HepG2 (cell line): ENCODE results near the gene ARPC5. TPM values are rescaled to one million over a fixed set of nuclear protein-coding genes. Genes with fewer than 3 reads are reported as not detected.

Experiments used
- polyA plus RNA-seq, 8 experiments: library from polyadenylated mRNA; depleted of rRNA in 3 of 8; stranded (reverse) in 7 of 8; unstranded in 1 of 8; fragments of >200 nt; fragmentation: Illumina TruSeq in 4 of 8; extraction: Trizol in 4 of 8; gene quantifications; 2 replicates each; pipeline versions ENCODE4 v1.2.1 to v1.2.3, GENCODE V29; 2011 to 2016; ENCODE audit warnings: low read depth in 4 of 8, missing spikeins in 1 of 8, mixed read lengths in 1 of 8; ENCODE audit not compliant: insufficient read depth in 1 of 8
- total RNA-seq, 5 experiments: library from RNA; depleted of rRNA; stranded (reverse); fragments of >200 nt; fragmentation: Illumina TruSeq; extraction: Trizol; gene quantifications; 2 replicates each; pipeline ENCODE4 v1.2.3, GENCODE V29; 2016; ENCODE audit warnings: low read depth in 1 of 5

Gene ARPC5
- total and polyA plus RNA-seq, 2 of the 13 experiments (the other 11 are each of a cell fraction or from before 2014, with no cell fraction given): 48.4 to 106 TPM

Other genes with a start within 250 kb of the ARPC5 start
- gene NMNAT2, start 217.4 kb downstream of the ARPC5 start, total RNA-seq (2016; rRNA removed; fragmentation: Illumina TruSeq; extraction: Trizol): not detected in 2 replicates
- gene NMNAT2, start 217.4 kb downstream of the ARPC5 start, polyA plus RNA-seq (2011; rRNA removed): not detected in 2 replicates
- gene SMG7, start 163.3 kb downstream of the ARPC5 start, total RNA-seq (2016; rRNA removed; fragmentation: Illumina TruSeq; extraction: Trizol): 14.9 and 40.3 TPM in 2 replicates
- 26.7 and 27.9 TPM in 2 replicates for gene SMG7, start 163.3 kb downstream of the ARPC5 start, polyA plus RNA-seq (2011; rRNA removed)
- gene NCF2, start 45.3 kb downstream of the ARPC5 start, total RNA-seq (2016; rRNA removed; fragmentation: Illumina TruSeq; extraction: Trizol): 0.46 and 1.1 TPM in 2 replicates
- gene NCF2, start 45.3 kb downstream of the ARPC5 start, polyA plus RNA-seq (2011; rRNA removed): 0.18 and 0.25 TPM in 2 replicates
- not detected in 2 replicates for gene APOBEC4, start 17.5 kb upstream of the ARPC5 start, total RNA-seq (2016; rRNA removed; fragmentation: Illumina TruSeq; extraction: Trizol)
- gene APOBEC4, start 17.5 kb upstream of the ARPC5 start, polyA plus RNA-seq (2011; rRNA removed): not detected in 2 replicates
- 4.7 and 5.7 TPM in 2 replicates for gene RGL1, start 169.3 kb upstream of the ARPC5 start, total RNA-seq (2016; rRNA removed; fragmentation: Illumina TruSeq; extraction: Trizol)
- gene RGL1, start 169.3 kb upstream of the ARPC5 start, polyA plus RNA-seq (2011; rRNA removed): 3.4 and 3.5 TPM in 2 replicates